GM12875 (cell line): ENCODE data around the gene TLE1.

Experiments
- H3K4me3 ChIP-seq: one replicate; pipeline ENCODE4 v1.5.1; 2011; ENCODE audit warnings: low read depth, low read length, control low read depth
- TF ChIP-seq, protein P1 (sequence below): IDR thresholded peaks from 2 replicates; pipeline ENCODE4 v1.5.1; 2011; ENCODE audit warnings: low read depth, mild to moderate bottlenecking, control low read depth, inconsistent platforms, low read length, moderate library complexity, borderline replicate concordance; ENCODE audit not compliant: insufficient read depth

Gene TLE1

DNA sequence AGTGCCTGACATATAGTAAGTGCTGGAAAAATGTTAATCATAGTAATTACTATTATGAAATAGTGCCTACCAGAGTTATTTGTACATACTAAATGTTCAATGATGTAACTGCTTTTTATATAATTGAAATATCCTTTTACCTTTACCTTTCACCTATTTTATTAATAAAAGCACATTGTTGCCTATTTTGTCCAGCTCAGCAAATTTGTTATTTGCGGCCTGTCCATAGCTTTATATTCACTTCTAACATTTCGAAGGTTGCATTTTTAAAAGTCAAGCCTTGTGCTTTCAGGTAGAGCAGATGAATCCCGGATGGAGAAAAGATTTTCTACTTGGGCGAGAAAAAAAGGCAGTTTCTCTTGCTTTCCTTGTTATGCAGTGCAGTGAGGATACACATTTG is 119.3 kb downstream of the TLE1 start:
- H3K4me3 ChIP-seq: no peak overlapping the region
- TF ChIP-seq, protein P1, sequence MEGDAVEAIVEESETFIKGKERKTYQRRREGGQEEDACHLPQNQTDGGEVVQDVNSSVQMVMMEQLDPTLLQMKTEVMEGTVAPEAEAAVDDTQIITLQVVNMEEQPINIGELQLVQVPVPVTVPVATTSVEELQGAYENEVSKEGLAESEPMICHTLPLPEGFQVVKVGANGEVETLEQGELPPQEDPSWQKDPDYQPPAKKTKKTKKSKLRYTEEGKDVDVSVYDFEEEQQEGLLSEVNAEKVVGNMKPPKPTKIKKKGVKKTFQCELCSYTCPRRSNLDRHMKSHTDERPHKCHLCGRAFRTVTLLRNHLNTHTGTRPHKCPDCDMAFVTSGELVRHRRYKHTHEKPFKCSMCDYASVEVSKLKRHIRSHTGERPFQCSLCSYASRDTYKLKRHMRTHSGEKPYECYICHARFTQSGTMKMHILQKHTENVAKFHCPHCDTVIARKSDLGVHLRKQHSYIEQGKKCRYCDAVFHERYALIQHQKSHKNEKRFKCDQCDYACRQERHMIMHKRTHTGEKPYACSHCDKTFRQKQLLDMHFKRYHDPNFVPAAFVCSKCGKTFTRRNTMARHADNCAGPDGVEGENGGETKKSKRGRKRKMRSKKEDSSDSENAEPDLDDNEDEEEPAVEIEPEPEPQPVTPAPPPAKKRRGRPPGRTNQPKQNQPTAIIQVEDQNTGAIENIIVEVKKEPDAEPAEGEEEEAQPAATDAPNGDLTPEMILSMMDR: no peak

DNA sequence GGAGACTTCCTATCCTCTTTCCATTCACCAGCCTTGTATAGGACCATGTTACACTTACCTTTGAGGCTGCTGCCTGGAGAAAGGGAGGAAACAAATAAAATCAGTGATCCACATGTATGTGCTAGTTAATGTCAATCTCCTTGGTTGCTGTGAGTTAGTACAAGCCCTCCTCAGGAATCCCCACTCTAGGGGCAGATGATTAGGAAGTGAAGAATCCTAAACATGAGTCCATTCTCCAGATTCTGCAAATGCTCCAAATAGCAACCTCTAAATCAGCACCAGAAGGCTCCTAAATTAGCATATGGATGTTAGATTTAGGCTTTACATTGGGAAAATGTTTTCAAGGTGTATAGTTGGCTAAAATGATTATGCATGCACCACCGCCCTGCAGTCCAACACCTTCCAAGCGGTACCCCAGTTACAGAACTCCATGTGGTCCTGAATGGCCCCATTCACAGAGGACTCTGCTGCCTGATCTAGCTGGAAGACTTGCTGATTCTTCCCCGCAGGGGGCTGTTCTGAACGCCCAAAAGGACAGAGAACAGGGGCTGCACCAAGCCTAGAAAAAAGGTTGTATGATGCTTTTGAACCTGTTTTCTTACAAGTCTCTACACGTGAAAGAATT is 123.2 kb downstream of the TLE1 start:
- H3K4me3 ChIP-seq: no peak overlapping the region
- TF ChIP-seq, protein P1: no peak

DNA sequence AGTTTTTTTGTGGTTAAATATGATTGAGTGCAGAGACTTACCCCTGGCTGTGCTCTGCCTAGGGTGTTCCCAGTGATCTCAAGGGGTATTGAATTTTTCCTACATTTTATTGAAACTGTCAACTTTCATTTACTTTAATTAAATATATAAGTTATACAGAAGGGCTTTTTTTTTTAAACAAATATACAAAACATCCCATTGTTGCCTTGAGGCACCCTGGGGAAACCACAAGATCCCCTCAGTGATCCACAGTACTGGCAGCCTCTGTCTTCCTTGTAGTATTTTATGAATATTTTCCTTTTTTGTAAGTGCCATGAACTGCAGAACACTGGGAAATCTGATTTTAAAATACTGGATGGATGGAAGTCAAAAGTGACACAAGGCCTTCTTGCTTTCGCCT is 123.7 kb downstream of the TLE1 start:
- TF ChIP-seq, protein P1: no peak

DNA sequence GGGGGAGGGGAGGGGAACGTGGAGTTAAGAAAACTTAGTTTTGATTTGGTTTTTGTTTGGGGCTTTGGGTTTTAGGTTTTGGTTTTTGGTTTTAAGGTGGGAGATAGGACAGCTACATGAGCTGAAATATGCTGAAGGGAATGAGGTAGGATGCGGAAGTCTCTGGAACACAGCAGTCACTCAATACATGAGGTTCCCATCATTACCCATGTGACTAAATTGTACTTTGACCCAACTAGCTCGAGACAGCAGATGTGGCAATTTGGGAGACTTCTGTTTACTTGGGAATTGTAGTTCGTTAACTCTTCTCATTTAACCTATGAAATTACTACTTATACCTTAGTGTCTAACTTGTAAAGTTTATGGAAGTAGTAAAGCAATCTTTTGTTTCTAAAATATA is 124.2 kb downstream of the TLE1 start:
- TF ChIP-seq, protein P1: no peak
- H3K4me3 ChIP-seq: no peak overlapping the region

More for the DNA sequence above, 123.7 kb downstream of the TLE1 start:
- no peak overlapping the region for H3K4me3 ChIP-seq

DNA sequence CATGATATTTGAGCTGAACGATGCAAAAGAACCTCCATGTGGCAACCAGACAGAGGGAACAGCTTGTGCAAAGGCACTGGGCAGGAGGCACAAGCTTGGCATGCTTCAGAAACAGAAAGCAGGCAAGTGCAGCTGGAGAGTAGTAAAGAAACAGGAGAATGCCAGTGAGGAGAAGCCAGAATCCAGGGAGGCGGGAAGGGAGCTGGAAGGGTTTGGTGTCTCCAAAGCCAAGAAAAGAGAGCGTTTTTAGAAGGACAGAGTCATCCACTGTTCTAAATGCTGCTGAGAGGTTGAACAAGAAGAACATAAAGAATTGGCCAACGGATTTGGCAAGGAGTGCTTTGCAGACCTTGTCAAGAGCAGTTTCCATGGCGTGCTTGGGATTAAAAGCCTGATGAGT is 124.7 kb downstream of the TLE1 start:
- H3K4me3 ChIP-seq: no peak overlapping the region
- TF ChIP-seq, protein P1: no peak

DNA sequence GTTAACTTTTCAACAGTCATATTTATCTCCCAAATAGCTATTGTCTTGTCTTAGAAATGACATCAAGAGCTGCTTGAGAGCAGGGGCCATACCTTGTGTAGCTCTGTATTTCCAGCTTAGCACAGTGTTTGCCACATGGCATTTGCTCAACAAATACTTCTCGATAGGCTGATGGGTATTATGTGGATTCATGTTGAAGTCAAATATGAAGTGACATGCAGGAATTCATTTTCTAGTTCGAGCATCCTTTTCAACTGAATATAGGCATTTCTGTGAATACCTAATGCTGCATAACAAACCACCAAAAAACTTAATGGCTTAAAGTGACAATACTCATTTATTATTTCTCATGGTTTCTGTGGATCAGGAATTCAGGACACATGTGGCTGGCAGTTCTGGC is 125.6 kb downstream of the TLE1 start:
- TF ChIP-seq, protein P1: no peak

DNA sequence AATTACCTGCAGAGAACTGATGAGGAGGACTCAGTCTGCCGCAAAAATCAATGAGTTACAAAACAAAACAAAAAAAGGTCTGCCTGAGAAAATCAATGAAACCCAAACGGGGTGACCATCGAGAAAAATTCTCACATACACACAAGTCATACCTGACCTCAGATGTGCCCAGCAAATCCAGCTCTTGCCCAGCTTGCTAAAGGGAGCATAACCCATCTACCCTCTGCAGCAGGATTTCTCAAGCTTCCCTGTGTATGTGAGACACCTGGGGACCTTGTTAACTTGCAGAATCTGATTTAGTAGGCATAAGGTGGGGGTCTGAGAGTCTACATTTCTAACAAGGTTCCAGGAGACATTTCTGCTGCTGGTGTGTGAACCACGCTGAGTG is 126.3 kb downstream of the TLE1 start:
- H3K4me3 ChIP-seq: no peak overlapping the region
- TF ChIP-seq, protein P1: no peak

More for the DNA sequence above, 125.6 kb downstream of the TLE1 start:
- H3K4me3 ChIP-seq: no peak overlapping the region
